B cell (primary cell): Measurements from ENCODE around the gene FRMD8. TPM values are rescaled to one million over a fixed set of nuclear protein-coding genes. Genes with fewer than 3 reads are reported as not detected.

Source experiments
- ATAC-seq: fragments of 200-7000 bp; cut with Tn5 transposase; one replicate; pipeline ENCODE4 v1.10.0; 2021; ENCODE audit warnings: low read depth, mild to moderate bottlenecking, moderate number of reproducible peaks, moderate library complexity
- CTCF ChIA-PET: fragments of 350-600 bp; sonication (Branson Sonifier 250); formaldehyde crosslinking; loops from one replicate; lab custom pipeline; 2021; ENCODE audit warnings: antibody characterized with exemption, inconsistent platforms; lab: Charles Lee
- POLR2A ChIA-PET: fragments of 350-600 bp; sonication (Branson Sonifier 250); formaldehyde crosslinking; loops from one replicate; lab custom pipeline; 2021; ENCODE audit warnings: antibody characterized with exemption; lab: Charles Lee
- DNase-seq: peaks from one replicate; pipeline ENCODE4 v3.0.0; 2013
- H2AFZ ChIP-seq: 2 replicates; pipeline ENCODE4 v1.6.1; 2012; ENCODE audit warnings: mild to moderate bottlenecking, low read depth, low read length; ENCODE audit not compliant: insufficient read depth, poor library complexity, severe bottlenecking
- H3K27ac ChIP-seq, 2 donors: 1 replicate in 1 of 2; 2 replicates in 1 of 2; pipeline ENCODE4 v1.5.1; 2012 to 2013; ENCODE audit warnings: low read length in 2 of 2, mild to moderate bottlenecking in 2 of 2, moderate library complexity in 1 of 2
- H3K27me3 ChIP-seq, 4 experiments: fragments of 200-600 bp in 1 of 4; sonication (generic) in 1 of 4; replicated peaks in 1 of 4; 1 replicate in 2 of 4; 2 replicates in 2 of 4; pipeline versions ENCODE4 v1.6.1 to v1.7.0; 2013 to 2016; ENCODE audit warnings: low read length in 3 of 4, mild to moderate bottlenecking in 2 of 4, mixed read lengths in 1 of 4, moderate library complexity in 1 of 4; ENCODE audit not compliant: insufficient read depth in 4 of 4, control insufficient read depth in 3 of 4; ENCODE audit errors: control extremely low read depth in 1 of 4
- H3K36me3 ChIP-seq, 2 experiments: replicated peaks in 1 of 2; 1 replicate in 1 of 2; 2 replicates in 1 of 2; pipeline versions ENCODE4 v1.6.1 to v1.7.1; 2013; ENCODE audit warnings: low read length in 1 of 2; ENCODE audit not compliant: insufficient read depth in 2 of 2, control insufficient read depth in 1 of 2; ENCODE audit errors: control extremely low read depth in 1 of 2, extremely low read depth in 1 of 2
- H3K4me1 ChIP-seq, 2 donors: fragments of 200-600 bp in 1 of 2; sonication (generic) in 1 of 2; 1 replicate in 1 of 2; 2 replicates in 1 of 2; pipeline versions ENCODE4 v1.5.1 to v1.6.1; 2013 to 2017; ENCODE audit warnings: low read length in 2 of 2; ENCODE audit not compliant: control insufficient read depth in 2 of 2, insufficient read depth in 2 of 2
- H3K4me2 ChIP-seq: replicated peaks from 2 replicates; pipeline ENCODE3; 2012; ENCODE audit warnings: mild to moderate bottlenecking, low read depth, low read length; ENCODE audit not compliant: poor library complexity, severe bottlenecking
- H3K4me3 ChIP-seq, 5 experiments: fragments of 200-600 bp in 1 of 5; sonication (generic) in 1 of 5; 1 replicate in 3 of 5; 2 replicates in 2 of 5; pipeline versions ENCODE4 v1.5.1 to v1.7.0; 2011 to 2016; ENCODE audit warnings: low read length in 4 of 5, mild to moderate bottlenecking in 4 of 5, low read depth in 2 of 5, control low read depth in 1 of 5, moderate library complexity in 1 of 5; ENCODE audit not compliant: insufficient read depth in 1 of 5; ENCODE audit errors: control extremely low read depth in 1 of 5, extremely low read depth in 1 of 5
- H3K79me2 ChIP-seq: fragments of 200-600 bp; sonication (generic); one replicate; pipeline ENCODE4 v1.6.0; 2016; ENCODE audit warnings: low read length; ENCODE audit not compliant: control insufficient read depth, insufficient read depth
- H3K9ac ChIP-seq: fragments of 200-600 bp; sonication (generic); 2 replicates; pipeline ENCODE4 v1.6.1; 2017; ENCODE audit warnings: mild to moderate bottlenecking, low read length, moderate library complexity
- H3K9me3 ChIP-seq, 3 donors: one replicate each; pipeline versions ENCODE4 v1.6.1 to v1.7.1; 2013; ENCODE audit warnings: low read length in 2 of 3; ENCODE audit not compliant: control insufficient read depth in 2 of 3, insufficient read depth in 1 of 3; ENCODE audit errors: control extremely low read depth in 1 of 3
- H4K20me1 ChIP-seq: 2 replicates; pipeline ENCODE4 v1.6.0; 2012; ENCODE audit warnings: mild to moderate bottlenecking, low read length; ENCODE audit not compliant: insufficient read depth, control insufficient read depth, poor library complexity, severe bottlenecking
- H3K27ac Mint-ChIP-seq: one replicate; pipeline ENCODE4 v1.8.0; 2021; ENCODE audit warnings: mixed read lengths
- H3K27me3 Mint-ChIP-seq: one replicate; pipeline ENCODE4 v1.8.0; 2021; ENCODE audit warnings: mixed read lengths
- H3K4me1 Mint-ChIP-seq: one replicate; pipeline ENCODE4 v1.8.0; 2021; ENCODE audit warnings: mixed read lengths
- H3K4me3 Mint-ChIP-seq: one replicate; pipeline ENCODE4 v1.8.0; 2021; ENCODE audit warnings: mixed read lengths
- H3K9me3 Mint-ChIP-seq: one replicate; pipeline ENCODE4 v1.8.0; 2022; ENCODE audit warnings: mixed read lengths; ENCODE audit not compliant: insufficient read depth
- CTCF ChIP-seq: fragments of 200-600 bp; IDR thresholded peaks from one replicate; pipeline ENCODE4 v1.8.0; 2022; ENCODE audit warnings: antibody characterized with exemption, mild to moderate bottlenecking
- EZH2 ChIP-seq: IDR thresholded peaks from 2 replicates; pipeline ENCODE4 v1.6.1; 2012; ENCODE audit warnings: borderline replicate concordance, low read depth, mild to moderate bottlenecking, moderate library complexity, low read length; ENCODE audit not compliant: insufficient read depth, poor library complexity, severe bottlenecking
- WGBS: methylation state at CpG from one replicate; pipeline ENCODE4 v1.1.5; 2013; ENCODE audit warnings: missing lambda C conversion rate; ENCODE audit not compliant: insufficient coverage; 5-methylcytosine and 5-hydroxymethylcytosine counted together
- intact Hi-C: fragments of 100-400 bp; cut with micrococcal nuclease; formaldehyde crosslinking; loops from one replicate; pipeline ENCODE4 v1.10.0; 2022
- polyA plus RNA-seq: library from polyadenylated mRNA; depleted of rRNA; stranded (reverse); fragments of >200 nt; gene quantifications from 2 replicates; pipeline ENCODE4 v1.2.3, GENCODE V29; 2012
- total RNA-seq, 2 donors: library from RNA; stranded (reverse); fragments of 120-200 nt in 1 of 2; gene quantifications; 1 replicate in 1 of 2; 2 replicates in 1 of 2; pipeline versions ENCODE4 v1.2.3 to v1.2.4, GENCODE V29; 2013 to 2022

Gene FRMD8
- total and polyA plus RNA-seq, 2 donors (not counting 1 experiment from before 2014, with no cell fraction given) = 44.3 to 73.6 TPM

- intact Hi-C loops = no loop called here
- no peak overlapping the region for H3K4me2 ChIP-seq
- H3K4me3 Mint-ChIP-seq = no peak overlapping the region
- no peak overlapping the region for H3K4me3 ChIP-seq
- no peaks in the 10 kb centered on the region for H3K27me3 ChIP-seq
- H3K4me1 Mint-ChIP-seq = peaks cover 24% of the 10 kb centered on the region
- no peak for DNase-seq
- ChIA-PET POLR2A (interaction anchor here (0.5 kb wide), 1 partner anchor 125 kb away, joined by 3 read pairs; no protein-coding TSS in a partner anchor), CTCF (no interaction called here)
- H3K9me3 ChIP-seq = no peaks in the 10 kb centered on the region
- H3K4me1 ChIP-seq = peaks cover 23 to 28% of the 10 kb centered on the region in 2 donors
- peaks cover 0 to 60% of the 10 kb centered on the region in 2 experiments for H3K36me3 ChIP-seq
- H3K27ac Mint-ChIP-seq = no peak overlapping the region
- H3K9ac ChIP-seq = no peak overlapping the region
- 97% methylated on average over 12 of the region's 17 CpGs for WGBS
- H3K79me2 ChIP-seq = peaks cover 12% of the 10 kb centered on the region
- H3K9me3 Mint-ChIP-seq = no peaks in the 10 kb centered on the region
- no peak for TF ChIP-seq EZH2
- TF ChIP-seq CTCF = no peak
- peak overlapping the region in 1 of 2 donors; percentile 4 for H3K27ac ChIP-seq
- no peaks in the 10 kb centered on the region for H4K20me1 ChIP-seq
- H2AFZ ChIP-seq = no peak overlapping the region
- H3K27me3 Mint-ChIP-seq = no peaks in the 10 kb centered on the region
- no peak for ATAC-seq
Observed at GRCh38 chr11:65400307-65401072, 14.1 kb downstream of the FRMD8 start.

- Mint-ChIP-seq H3K27ac (no peak overlapping the region), H3K27me3 (no peaks in the 10 kb centered on the region), H3K4me3 (no peak overlapping the region), H3K9me3 (no peaks in the 10 kb centered on the region), H3K4me1 (peaks cover 27% of the 10 kb centered on the region)
- intact Hi-C loops = no loop called here
- no peaks in the 10 kb centered on the region for H3K27me3 ChIP-seq
- no peak overlapping the region for H2AFZ ChIP-seq
- no peak overlapping the region for H3K4me3 ChIP-seq
- peaks cover 0 to 56% of the 10 kb centered on the region in 2 experiments for H3K36me3 ChIP-seq
- H4K20me1 ChIP-seq = no peaks in the 10 kb centered on the region
- no peak overlapping the region for H3K9ac ChIP-seq
- H3K27ac ChIP-seq = peak overlapping the region in 1 of 2 donors; percentile 30
- peaks cover 23 to 34% of the 10 kb centered on the region in 2 donors for H3K4me1 ChIP-seq
- ChIA-PET CTCF (no interaction called here), POLR2A (interaction anchor here (0.5 to 3.1 kb wide), 3 partner anchors 14 to 126 kb away, joined by 3 to 32 read pairs (median 4); partner anchors contain the start of gene FRMD8)
- peaks cover 5% of the 10 kb centered on the region for H3K79me2 ChIP-seq
- 86% methylated on average over 9 of the region's 16 CpGs for WGBS
- ATAC-seq (no peak), DNase-seq (no peak)
- TF ChIP-seq CTCF (no peak), EZH2 (no peak)
- H3K4me2 ChIP-seq = no peak overlapping the region
- H3K9me3 ChIP-seq = no peaks in the 10 kb centered on the region
Observed at GRCh38 chr11:65401073-65401802, 14.8 kb downstream of the FRMD8 start.
